Germinal center (tissue), 1 donor: ENCODE measurements around the gene SLC25A38.
"Not testable (repeated sequence)": the region's sequence is repeated elsewhere in the genome, so short reads cannot be mapped to it uniquely, and the experiment has no call there.

Experiments
- DNase-seq: peaks from one replicate; pipeline ENCODE4 v3.0.0; 2012; ENCODE audit warnings: mixed read lengths, low spot score

The SLC25A38 gene

GRCh38 chr3:39407773-39408492 lies 24.8 kb downstream of the SLC25A38 start:
- no peak for DNase-seq

GRCh38 chr3:39408493-39409372 lies 25.6 kb downstream of the SLC25A38 start:
- no peak for DNase-seq

- no peak for DNase-seq
Observed at GRCh38 chr3:39409514-39410136, 26.5 kb downstream of the SLC25A38 start.

GRCh38 chr3:39410893-39411292 lies 27.7 kb downstream of the SLC25A38 start:
- DNase-seq, result no peak

DNA sequence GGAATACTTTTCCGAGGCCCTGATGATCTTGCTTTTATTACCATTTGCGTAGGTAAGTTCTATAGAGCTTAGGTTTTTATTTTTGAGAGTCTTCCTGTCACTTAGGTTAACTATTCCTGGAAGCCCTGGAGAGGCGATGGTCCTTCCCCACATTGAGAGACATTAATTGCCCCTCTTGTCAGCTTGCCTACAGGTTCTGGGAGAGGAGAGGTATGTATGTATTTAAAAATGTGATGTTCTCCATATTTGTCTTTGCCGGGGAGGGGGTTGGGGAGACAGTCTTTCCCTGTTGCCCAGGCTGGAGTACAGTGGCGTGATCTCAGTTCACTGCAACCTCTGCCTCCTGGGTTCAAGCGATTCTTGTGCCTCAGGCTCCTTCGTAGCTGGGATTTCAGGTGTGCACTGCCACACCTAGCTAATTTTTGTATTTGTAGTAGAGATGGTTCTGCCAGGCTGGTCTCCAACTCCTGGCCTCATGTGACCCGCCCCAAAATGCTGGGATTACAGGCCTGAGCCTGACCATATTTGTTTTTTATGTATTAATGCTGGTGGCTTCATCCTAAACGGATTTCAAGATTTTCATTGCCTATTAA lies 29.6 kb downstream of the SLC25A38 start:
- DNase-seq, result no peak

- DNase-seq, result no peak
Observed at GRCh38 chr3:39413691-39414420, 30.7 kb downstream of the SLC25A38 start.

GRCh38 chr3:39414421-39414907 lies 31.3 kb downstream of the SLC25A38 start:
- DNase-seq, result no peak

DNA sequence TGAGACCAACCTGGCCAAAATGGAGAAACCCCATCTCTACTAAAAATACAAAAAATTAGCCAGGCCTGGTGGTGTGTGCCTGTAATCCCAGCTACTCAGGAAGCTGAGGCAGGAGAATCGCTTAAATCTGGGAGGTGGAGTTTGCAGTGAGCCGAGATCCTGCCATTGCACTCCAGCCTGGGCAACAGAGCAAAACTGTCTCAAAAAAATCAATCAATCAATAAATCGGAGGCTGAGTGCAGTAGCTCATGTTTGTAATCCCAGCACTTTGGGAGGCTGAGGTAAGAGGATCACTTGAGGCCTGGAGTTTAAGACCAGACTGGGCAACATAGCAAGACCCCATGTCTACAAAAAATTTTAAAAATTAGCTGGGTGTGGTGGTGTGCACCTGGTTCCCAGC lies 32.1 kb downstream of the SLC25A38 start:
- not testable (repeated sequence) for DNase-seq

DNA sequence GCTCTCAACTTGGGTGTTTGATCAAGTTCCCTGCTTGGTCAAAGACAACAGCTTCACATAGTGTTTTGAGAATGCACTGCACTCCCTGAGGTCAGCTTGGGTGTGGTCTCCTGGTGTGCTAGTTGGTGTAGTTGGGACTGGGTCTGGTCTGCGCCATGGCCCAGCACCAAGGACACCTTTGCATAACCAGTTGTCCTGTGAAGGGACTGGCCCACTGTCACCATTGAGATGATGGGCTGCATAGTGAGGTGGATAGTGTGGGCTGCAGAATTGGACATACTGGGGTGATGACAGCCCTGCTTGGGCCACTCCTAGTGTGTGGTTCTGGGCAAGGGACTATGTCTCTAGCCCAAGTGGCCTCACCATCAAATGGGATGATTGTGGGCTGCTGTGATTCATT lies 32.8 kb downstream of the SLC25A38 start:
- DNase-seq, result no peak

DNA sequence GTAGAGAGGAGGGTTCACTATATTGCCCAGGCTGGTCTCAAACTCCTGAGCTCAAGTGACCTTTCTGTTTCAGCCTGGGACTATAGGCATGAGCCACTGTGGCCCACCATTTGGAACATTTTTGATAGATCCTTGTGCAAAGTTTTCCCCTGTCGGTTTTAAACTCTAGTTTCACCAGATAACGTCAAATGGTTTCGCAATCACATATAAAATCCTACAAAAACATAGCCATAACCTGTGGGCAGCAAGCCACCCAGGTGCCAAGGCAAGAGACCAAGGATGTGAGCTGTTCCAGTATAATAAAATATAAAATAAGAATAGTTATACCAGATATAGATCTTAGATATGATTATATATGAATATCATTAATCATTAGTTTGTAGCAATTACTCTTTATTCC lies 33.8 kb downstream of the SLC25A38 start:
- DNase-seq, result not testable (repeated sequence)

GRCh38 chr3:39418556-39419225 lies 35.5 kb downstream of the SLC25A38 start:
- not testable (repeated sequence) for DNase-seq

- no peak for DNase-seq
Observed at GRCh38 chr3:39419742-39420315, 36.7 kb downstream of the SLC25A38 start.

- no peak for DNase-seq
Observed at GRCh38 chr3:39420543-39420942, 37.4 kb downstream of the SLC25A38 start.

DNA sequence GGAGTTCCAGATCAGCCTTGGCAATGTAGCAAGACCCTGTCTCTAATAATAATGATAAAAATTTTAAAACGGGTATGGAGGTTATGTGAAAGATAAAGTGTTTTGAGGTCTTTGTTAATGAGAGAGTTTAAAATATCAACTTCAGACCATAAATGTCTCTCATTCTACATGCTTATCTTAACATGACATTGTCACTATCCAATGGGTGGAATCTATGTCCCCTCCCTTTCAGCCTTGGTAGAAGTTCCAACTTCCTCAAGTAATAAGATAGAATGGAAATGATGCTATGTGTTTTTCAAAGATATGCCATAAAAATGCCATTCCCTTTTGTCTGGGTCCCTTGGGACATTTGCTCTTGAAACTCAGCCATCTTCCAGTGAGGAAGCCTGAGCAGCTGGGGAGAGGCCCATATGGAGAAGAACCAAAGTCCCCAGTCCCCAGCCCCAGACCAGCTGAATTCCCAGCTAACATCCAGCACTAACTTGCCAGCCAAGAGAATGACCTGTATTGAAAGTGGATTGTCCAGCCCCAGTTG lies 40.3 kb downstream of the SLC25A38 start:
- no peak for DNase-seq

GRCh38 chr3:39426312-39426711 lies 43.1 kb downstream of the SLC25A38 start:
- DNase-seq, result no peak

DNA sequence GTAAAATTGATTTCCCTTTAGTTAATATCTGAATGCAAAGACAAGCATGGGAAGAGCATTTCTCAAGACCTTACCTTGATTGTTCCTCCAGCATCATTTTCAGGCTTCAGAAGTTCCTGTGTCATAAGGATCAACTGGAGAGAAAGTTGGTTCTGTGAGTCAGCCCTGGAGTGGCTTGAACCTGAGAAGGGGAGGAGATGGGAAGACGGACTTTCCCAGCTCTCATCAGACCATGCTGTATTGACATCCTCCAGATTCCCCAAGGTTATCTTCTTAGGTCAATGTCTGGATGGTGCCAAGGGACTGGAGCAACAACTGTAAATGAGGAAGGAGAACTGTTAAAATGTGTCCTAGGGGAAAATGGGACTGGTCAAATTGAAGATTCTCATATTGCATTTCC lies 44.3 kb downstream of the SLC25A38 start:
- DNase-seq, result no peak

GRCh38 chr3:39428745-39429201 lies 45.6 kb downstream of the SLC25A38 start:
- DNase-seq, result no peak

DNA sequence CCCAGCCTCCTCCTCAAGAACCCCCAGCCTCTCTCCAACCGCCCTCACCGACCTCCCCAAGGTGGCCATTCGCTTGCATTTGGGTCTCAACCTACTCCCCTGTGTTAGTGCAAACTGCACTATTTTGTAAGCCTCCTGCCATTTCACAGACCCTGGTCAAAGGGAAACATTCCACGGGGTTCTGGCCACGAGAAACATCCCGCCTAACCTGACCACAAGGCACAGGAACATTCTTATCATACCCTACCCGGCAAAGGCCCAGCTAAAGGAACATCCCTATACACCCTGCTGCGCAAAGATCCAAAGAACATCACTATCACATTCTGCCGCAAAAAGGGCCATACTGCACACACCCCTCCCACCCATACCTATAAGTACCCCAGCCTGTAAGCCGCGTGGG lies 46.3 kb downstream of the SLC25A38 start:
- no peak for DNase-seq

GRCh38 chr3:39432342-39432741 lies 49.2 kb downstream of the SLC25A38 start:
- no peak for DNase-seq

GRCh38 chr3:39433642-39434041 lies 50.5 kb downstream of the SLC25A38 start:
- no peak for DNase-seq
